ENCODE results near the gene PRAMEF18.
A peak's percentile ranks its signal among the peaks of the same experiment; 100 is the strongest.
"Not testable (repeated sequence)": the region's sequence is repeated elsewhere in the genome, so short reads cannot be mapped to it uniquely, and the experiment has no call there.

The PRAMEF18 gene

GRCh38 chr1:13228343-13228781, 2.4 kb upstream of the PRAMEF18 start:
- H3K4me3 ChIP-seq (ENCODE audit: low read depth, low read length) = no peak overlapping the region
- DNase-seq (ENCODE audit: low read depth) = peak; percentile 50
- TF ChIP-seq CTCF (IDR thresholded peaks at IDR 0.05; ENCODE audit: insufficient read depth, low read depth, low read length, missing control alignments) = peak; percentile 69

GRCh38 chr1:13227271-13228055, 1.5 kb upstream of the PRAMEF18 start:
- DNase-seq (ENCODE audit: low read depth); H3K4me3 ChIP-seq (ENCODE audit: low read depth, low read length): not testable (repeated sequence)

- no peak overlapping the region for H3K4me3 ChIP-seq (ENCODE audit: low read depth, low read length)
- no peak for TF ChIP-seq CTCF (IDR thresholded peaks at IDR 0.05; ENCODE audit: insufficient read depth, low read depth, low read length, missing control alignments)
- DNase-seq (ENCODE audit: low read depth) = no peak
These were observed 1.4 kb downstream of the PRAMEF18 start for GRCh38 chr1:13224480-13225060.

GRCh38 chr1:13222788-13223187, 3.2 kb downstream of the PRAMEF18 start:
- H3K4me3 ChIP-seq (ENCODE audit: low read depth, low read length); DNase-seq (ENCODE audit: low read depth): not testable (repeated sequence)

- not testable (repeated sequence) for H3K4me3 ChIP-seq (ENCODE audit: low read depth, low read length); DNase-seq (ENCODE audit: low read depth)
These were observed 6.8 kb downstream of the PRAMEF18 start for GRCh38 chr1:13219203-13219602.

GRCh38 chr1:13216619-13217018, 9.3 kb downstream of the PRAMEF18 start:
- DNase-seq (ENCODE audit: low read depth); H3K4me3 ChIP-seq (ENCODE audit: low read depth, low read length): not testable (repeated sequence)

- DNase-seq (ENCODE audit: low read depth); H3K4me3 ChIP-seq (ENCODE audit: low read depth, low read length): not testable (repeated sequence)
These were observed 17.2 kb downstream of the PRAMEF18 start for GRCh38 chr1:13208712-13209111.

- H3K4me3 ChIP-seq (ENCODE audit: low read depth, low read length); DNase-seq (ENCODE audit: low read depth): not testable (repeated sequence)
These were observed 24.6 kb downstream of the PRAMEF18 start, which contains the start of gene PRAMEF13 for GRCh38 chr1:13201309-13201708. Gene PRAMEF13, minus strand, starts transcription at chr1:13201409. Its CDS starts 1,820 bp downstream, at chr1:13199589.
